Measurements from ENCODE around the gene STEAP4. TPM values are rescaled to one million over a fixed set of nuclear protein-coding genes. Genes with fewer than 3 reads are reported as not detected.

The STEAP4 gene
- total and polyA plus RNA-seq, 2 experiments from 2014 or later: 0.06 TPM; not detected in 1

GRCh38 chr7:88344956-88345832, 38.5 kb upstream of the STEAP4 start:
- Histone ChIP-seq H3K36me3 (ENCODE audit: insufficient read depth) (no peaks in the 10 kb centered on the region), H3K4me3 (no peak overlapping the region), H3K27me3 (ENCODE audit: insufficient read depth) (no peaks in the 10 kb centered on the region), H3K4me1 (ENCODE audit: insufficient read depth) (peaks cover 23% of the 10 kb centered on the region), H3K79me2 (replicated peaks; ENCODE audit: insufficient read depth) (no peaks in the 10 kb centered on the region), H3K4me2 (no peak overlapping the region), H4K20me1 (replicated peaks; ENCODE audit: insufficient read depth) (no peaks in the 10 kb centered on the region), H2AFZ (peak overlapping the region; percentile 25; the same call in 1 of the 2 replicates), H3F3A (replicated peaks; ENCODE audit: low read depth) (no peaks in the 10 kb centered on the region), H3K27ac (ENCODE audit: low read depth) (no peak overlapping the region), H3K9me2 (ENCODE audit: insufficient read depth) (no peaks in the 10 kb centered on the region)
- no peak overlapping the region for H3K27ac Mint-ChIP-seq
- DNase-seq (ENCODE audit: low spot score): peak; percentile 79
- H3K27me3 Mint-ChIP-seq (ENCODE audit: insufficient read depth, low read depth, poor library complexity): no peaks in the 10 kb centered on the region
- H3K4me1 Mint-ChIP-seq: peaks cover 25% of the 10 kb centered on the region
- H3K36me3 Mint-ChIP-seq (ENCODE audit: low read depth): no peaks in the 10 kb centered on the region
- TF ChIP-seq ZNF462 (CRISPR knock-in tag; IDR thresholded peaks at IDR 0.05) (no peak), EZH2 (IDR thresholded peaks at IDR 0.05; ENCODE audit: low read depth, unreplicated experiment) (no peak), CTCF (conservative IDR thresholded peaks at IDR 0.05; ENCODE audit: low read depth in 2 of 2) (peak; percentile 64 to 86)
- no peaks in the 10 kb centered on the region for H3K9me3 Mint-ChIP-seq
- no peak overlapping the region for H3K4me3 Mint-ChIP-seq
- ATAC-seq: peak; percentile 97

Data from GM23338 (cell line).